Adrenal gland (tissue), 12 donors: ENCODE measurements around the gene EHD4. TPM values are rescaled to one million over a fixed set of nuclear protein-coding genes. Genes with fewer than 3 reads are reported as not detected.
A peak's percentile ranks its signal among the peaks of the same experiment; 100 is the strongest.

Experiments used
- DNase-seq, 7 donors: peaks; one replicate each; pipeline ENCODE4 v3.0.0-alpha.2; 2019 to 2020
- H3K27ac ChIP-seq, 5 donors: fragments of 200-600 bp; sonication (generic) in 4 of 5; 1 replicate in 3 of 5; 2 replicates in 2 of 5; pipeline versions ENCODE4 v1.5.1 to v1.8.0; 2016 to 2020; ENCODE audit warnings: mild to moderate bottlenecking in 1 of 5
- H3K27me3 ChIP-seq: fragments of 200-600 bp; 2 replicates; pipeline ENCODE4 v1.8.0; 2021
- H3K36me3 ChIP-seq, 2 donors: fragments of 200-600 bp; replicated peaks in 1 of 2; 1 replicate in 1 of 2; 2 replicates in 1 of 2; pipeline versions ENCODE4 v1.5.1 to v1.8.0; 2018 to 2022
- H3K4me1 ChIP-seq, 2 donors: fragments of 200-600 bp; replicated peaks in 1 of 2; 1 replicate in 1 of 2; 2 replicates in 1 of 2; pipeline versions ENCODE4 v1.5.1 to v1.8.0; 2018 to 2021
- H3K4me3 ChIP-seq, 4 donors: fragments of 200-600 bp; sonication (generic) in 3 of 4; one replicate each; pipeline ENCODE4 v1.5.1; 2016 to 2018
- H3K9me3 ChIP-seq, 3 donors: fragments of 200-600 bp; sonication (generic) in 1 of 3; replicated peaks in 1 of 3; 1 replicate in 2 of 3; 2 replicates in 1 of 3; pipeline versions ENCODE4 v1.5.1 to v1.8.0; 2016 to 2021
- POLR2A ChIP-seq, 2 donors: fragments of 450-650 bp; IDR thresholded peaks; one replicate each; pipeline ENCODE4 v1.6.1; 2017; ENCODE audit warnings: antibody characterized with exemption in 2 of 2, mild to moderate bottlenecking in 2 of 2, moderate library complexity in 1 of 2
- WGBS, 4 donors: extraction: QIAGEN DNeasy Blood & Tissue Kit in 2 of 4; methylation state at CpG; one replicate each; pipeline versions ENCODE4 v1.1.5 to v1.1.7; 2013 to 2017; 5-methylcytosine and 5-hydroxymethylcytosine counted together
- intact Hi-C, 2 donors: fragments of 100-400 bp; cut with DNase I; formaldehyde crosslinking; loops; one replicate each; pipeline versions ENCODE4 v1.14.1 to v1.15.0; 2022 to 2023
- polyA plus RNA-seq, 3 donors: library from polyadenylated mRNA; stranded (reverse); fragments of 200-250 nt in 2 of 3; fragments of 350-450 nt in 1 of 3; fragmentation: Illumina TruSeq in 1 of 3; extraction: RNeasy Lipid Tissue Mini Kit (QIAGEN cat#74804) in 1 of 3; gene quantifications; one replicate each; pipeline ENCODE4 v1.2.3, GENCODE V29; 2013 to 2014
- total RNA-seq, 9 donors: library from RNA; depleted of rRNA in 4 of 9; stranded (reverse); fragments of >200 nt in 4 of 9; fragments of 120-200 nt in 1 of 9; fragmentation: NEBNext Ultra II Directional in 1 of 9; extraction: Animal tissue kit (Norgen Biotek cat#: 25700) in 1 of 9; gene quantifications; one replicate each; pipeline versions ENCODE4 v1.1.0 to v1.2.4, GENCODE V29; 2013 to 2023
- TF ChIP-seq, protein P1 (sequence below), 6 experiments: fragments of 450-650 bp in 4 of 6; fragments of 200-600 bp in 2 of 6; sonication (generic) in 1 of 6; IDR thresholded peaks; 1 replicate in 5 of 6; 2 replicates in 1 of 6; pipeline versions ENCODE4 v1.5.1 to v1.8.0; 2016 to 2021; ENCODE audit warnings: antibody characterized with exemption in 6 of 6, mild to moderate bottlenecking in 2 of 6, moderate library complexity in 1 of 6
- donor health status: healthy with polysubstance abuse.
- donor health status: Bipolar disorder and iron deficiency.
- donor health status: DM: yes; HTN: yes; CAD: no.
- donor health status: DM: no; HTN: no; CAD: no.
- donor health status: DM: no; HTN: no; CAD: no.
- donor health status: DM: yes; HTN: yes; CAD: no.

Gene EHD4
- total and polyA plus RNA-seq, 12 donors: 2.0 to 17.0 (median 11.5) TPM

DNA sequence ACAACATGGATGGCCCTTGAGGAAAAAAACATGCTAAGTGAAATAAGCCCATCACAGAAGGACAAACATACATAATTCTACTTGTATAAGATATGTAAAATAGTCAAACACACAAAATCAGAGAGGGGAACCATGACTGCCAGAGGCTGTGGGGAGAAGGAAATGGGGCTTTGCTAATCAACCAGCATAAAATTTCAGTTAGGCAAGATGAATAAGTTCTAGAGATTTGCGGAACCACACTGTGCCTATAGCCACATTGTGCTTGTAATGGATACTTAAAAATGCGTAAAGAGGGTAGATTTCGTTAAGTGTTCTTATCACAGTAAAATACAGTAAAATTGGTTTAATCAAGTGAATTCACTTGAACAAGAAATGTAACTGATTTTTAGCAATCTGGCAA is 44.8 kb downstream of the EHD4 start:
- H3K36me3 ChIP-seq: no peaks in the 10 kb centered on the region
- H3K4me3 ChIP-seq: no peak overlapping the region
- peaks cover 6 to 46% of the 10 kb centered on the region in 2 donors for H3K4me1 ChIP-seq
- no peaks in the 10 kb centered on the region for H3K9me3 ChIP-seq
- no peak overlapping the region for H3K27ac ChIP-seq
- DNase-seq: no peak
- TF ChIP-seq, protein P1, sequence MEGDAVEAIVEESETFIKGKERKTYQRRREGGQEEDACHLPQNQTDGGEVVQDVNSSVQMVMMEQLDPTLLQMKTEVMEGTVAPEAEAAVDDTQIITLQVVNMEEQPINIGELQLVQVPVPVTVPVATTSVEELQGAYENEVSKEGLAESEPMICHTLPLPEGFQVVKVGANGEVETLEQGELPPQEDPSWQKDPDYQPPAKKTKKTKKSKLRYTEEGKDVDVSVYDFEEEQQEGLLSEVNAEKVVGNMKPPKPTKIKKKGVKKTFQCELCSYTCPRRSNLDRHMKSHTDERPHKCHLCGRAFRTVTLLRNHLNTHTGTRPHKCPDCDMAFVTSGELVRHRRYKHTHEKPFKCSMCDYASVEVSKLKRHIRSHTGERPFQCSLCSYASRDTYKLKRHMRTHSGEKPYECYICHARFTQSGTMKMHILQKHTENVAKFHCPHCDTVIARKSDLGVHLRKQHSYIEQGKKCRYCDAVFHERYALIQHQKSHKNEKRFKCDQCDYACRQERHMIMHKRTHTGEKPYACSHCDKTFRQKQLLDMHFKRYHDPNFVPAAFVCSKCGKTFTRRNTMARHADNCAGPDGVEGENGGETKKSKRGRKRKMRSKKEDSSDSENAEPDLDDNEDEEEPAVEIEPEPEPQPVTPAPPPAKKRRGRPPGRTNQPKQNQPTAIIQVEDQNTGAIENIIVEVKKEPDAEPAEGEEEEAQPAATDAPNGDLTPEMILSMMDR (IDR thresholded peaks at IDR 0.05): no peak
- TF ChIP-seq POLR2A (IDR thresholded peaks at IDR 0.05): no peak
- WGBS, 4 donors: 78 to 89% (median 83%) methylated on average over 3 of the region's 3 CpGs
- H3K27me3 ChIP-seq: no peaks in the 10 kb centered on the region
- intact Hi-C loops: loop anchor here in 1 of 2 donors (10.0 kb wide), 1 partner anchor 47 kb away; the partner anchor contains the start of gene EHD4

DNA sequence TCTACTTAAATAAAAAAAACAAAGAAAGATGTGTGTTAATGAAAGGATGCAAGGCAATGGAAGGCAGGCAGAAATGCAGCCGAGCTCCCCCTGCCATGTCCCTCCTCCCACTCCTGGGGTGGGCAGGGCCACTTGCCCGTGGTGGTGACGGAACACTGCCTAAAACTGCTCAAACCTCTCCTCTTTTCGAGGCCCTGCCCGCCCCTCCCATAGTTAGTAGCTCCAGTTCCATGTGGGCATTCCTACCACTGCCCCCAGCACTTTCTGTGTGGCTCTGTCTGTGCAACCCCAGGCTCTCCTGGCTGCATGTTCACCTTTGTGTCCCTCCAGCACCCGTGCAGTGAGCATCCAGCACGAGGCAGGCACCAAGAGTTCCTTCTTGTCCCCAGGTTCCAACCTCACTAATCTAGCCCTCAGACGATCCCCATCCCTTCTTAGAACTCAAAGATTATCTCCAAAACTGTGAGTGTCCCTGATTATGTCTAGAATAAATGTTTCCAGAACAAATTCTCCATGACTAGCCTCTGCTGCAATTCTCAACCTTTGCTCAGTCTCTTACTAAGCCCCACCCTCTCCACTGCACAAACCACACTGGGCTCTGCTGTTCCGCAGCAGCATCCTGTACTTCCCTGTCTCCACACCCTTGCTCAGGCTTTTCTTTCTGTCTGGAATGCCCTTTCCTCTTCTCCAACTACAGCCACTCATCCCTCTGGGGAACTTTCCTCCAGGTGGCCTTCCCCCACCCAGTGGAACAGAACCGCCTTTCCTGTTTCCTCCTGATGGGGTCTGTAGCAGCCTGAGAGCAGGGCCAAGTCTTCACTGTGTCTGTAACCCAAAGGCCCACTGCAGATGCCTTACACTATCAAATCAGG is 45.9 kb downstream of the EHD4 start:
- H3K4me3 ChIP-seq: no peak overlapping the region
- no peaks in the 10 kb centered on the region for H3K9me3 ChIP-seq
- intact Hi-C loops: loop anchor here in 1 of 2 donors (10.0 kb wide), 1 partner anchor 48 kb away; the partner anchor contains the start of gene EHD4
- peaks cover 9 to 45% of the 10 kb centered on the region in 2 donors for H3K4me1 ChIP-seq
- no peaks in the 10 kb centered on the region for H3K36me3 ChIP-seq
- DNase-seq: no peak
- H3K27ac ChIP-seq: peak overlapping the region in 1 of 5 donors; percentile 45
- H3K27me3 ChIP-seq: no peaks in the 10 kb centered on the region
- 68 to 79% (median 76%) methylated on average over 9 to 10 of the region's 10 CpGs for WGBS, 4 donors
- TF ChIP-seq, protein P1 (IDR thresholded peaks at IDR 0.05): no peak

DNA sequence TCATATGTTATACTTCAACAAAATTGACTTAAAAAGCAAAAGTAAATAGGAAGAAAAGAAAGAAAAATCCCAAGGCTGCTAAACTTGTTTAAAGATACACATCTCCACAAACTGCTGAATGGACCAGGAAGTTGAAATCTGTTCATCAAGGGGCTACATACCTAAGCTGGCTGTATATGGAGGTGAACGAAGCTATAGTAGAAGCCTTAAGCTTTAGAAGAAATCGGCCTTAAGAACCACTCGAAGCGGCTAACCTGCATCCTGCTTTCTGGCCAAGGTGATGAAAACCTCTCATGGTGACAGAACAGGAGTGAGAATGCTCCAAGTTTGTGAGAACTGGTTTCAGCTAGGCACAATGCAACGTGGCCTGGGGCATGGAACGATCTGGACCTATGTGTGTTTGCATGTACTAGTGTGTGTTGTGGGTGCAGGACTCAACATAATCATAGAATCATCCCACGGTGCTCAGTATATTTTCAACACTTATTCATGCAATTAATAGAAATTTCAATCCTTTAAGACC is 47.2 kb downstream of the EHD4 start:
- Histone ChIP-seq H3K27me3 (no peaks in the 10 kb centered on the region), H3K27ac (peak overlapping the region in 1 of 5 donors; percentile 19), H3K36me3 (no peaks in the 10 kb centered on the region), H3K4me1 (peaks cover 15 to 42% of the 10 kb centered on the region in 2 donors), H3K9me3 (no peaks in the 10 kb centered on the region), H3K4me3 (no peak overlapping the region)
- no peak for DNase-seq
- TF ChIP-seq POLR2A (IDR thresholded peaks at IDR 0.05): no peak
- TF ChIP-seq, protein P1 (IDR thresholded peaks at IDR 0.05): no peak
- intact Hi-C loops: loop anchor here in 1 of 2 donors (10.0 kb wide), 1 partner anchor 50 kb away; the partner anchor contains the start of gene EHD4
- WGBS, 4 donors: 83 to 92% (median 91%) methylated on average over 7 of the region's 7 CpGs

DNA sequence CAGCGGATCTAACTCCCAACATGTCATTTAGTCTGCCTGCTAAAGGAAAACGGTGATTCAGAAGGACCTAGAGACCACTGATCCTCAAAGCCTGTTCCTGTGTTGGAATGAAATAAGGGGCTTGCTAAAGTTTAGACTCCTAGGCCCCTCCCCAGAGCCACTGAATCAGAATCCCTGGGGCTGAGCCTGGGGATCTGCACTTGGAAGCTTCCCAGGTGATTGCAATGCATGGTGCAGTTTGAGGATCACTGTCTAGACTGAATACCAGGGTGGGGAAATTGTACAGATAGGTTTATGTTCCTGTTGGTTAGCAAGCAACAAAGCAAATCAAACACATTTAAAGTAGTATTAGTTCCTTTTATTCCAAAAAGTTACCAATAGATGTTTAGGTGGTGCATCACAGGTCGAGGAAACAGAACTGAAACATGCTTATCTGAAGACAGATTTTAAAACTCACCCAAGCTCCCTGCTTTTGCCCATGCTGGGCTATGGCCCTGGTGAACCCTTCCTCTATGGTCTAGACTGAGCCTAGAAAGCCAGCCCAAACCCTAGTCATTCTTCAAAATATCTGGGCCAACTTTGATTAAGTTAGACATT is 48.9 kb downstream of the EHD4 start:
- WGBS, 4 donors: 81 to 95% (median 93%) methylated on average over 3 of the region's 3 CpGs
- Histone ChIP-seq H3K27ac (no peak overlapping the region), H3K36me3 (peaks cover 0 to 9% of the 10 kb centered on the region in 2 donors), H3K27me3 (no peaks in the 10 kb centered on the region), H3K9me3 (no peaks in the 10 kb centered on the region), H3K4me3 (no peak overlapping the region), H3K4me1 (peaks cover 19 to 36% of the 10 kb centered on the region in 2 donors)
- no peak for DNase-seq
- TF ChIP-seq POLR2A (IDR thresholded peaks at IDR 0.05): no peak
- TF ChIP-seq, protein P1 (IDR thresholded peaks at IDR 0.05): no peak
- intact Hi-C loops: loop anchor here in 1 of 2 donors (10.0 kb wide), 1 partner anchor 51 kb away; the partner anchor contains the start of gene EHD4
